Hippocampal formation (tissue), 2 donors: ENCODE measurements around the gene DUS1L.

ENCODE experiments used
- DNase-seq, 2 donors: peaks; one replicate each; lab custom pipeline; 2025; lab: John Stamatoyannopoulos, UW

DUS1L gene

DNA sequence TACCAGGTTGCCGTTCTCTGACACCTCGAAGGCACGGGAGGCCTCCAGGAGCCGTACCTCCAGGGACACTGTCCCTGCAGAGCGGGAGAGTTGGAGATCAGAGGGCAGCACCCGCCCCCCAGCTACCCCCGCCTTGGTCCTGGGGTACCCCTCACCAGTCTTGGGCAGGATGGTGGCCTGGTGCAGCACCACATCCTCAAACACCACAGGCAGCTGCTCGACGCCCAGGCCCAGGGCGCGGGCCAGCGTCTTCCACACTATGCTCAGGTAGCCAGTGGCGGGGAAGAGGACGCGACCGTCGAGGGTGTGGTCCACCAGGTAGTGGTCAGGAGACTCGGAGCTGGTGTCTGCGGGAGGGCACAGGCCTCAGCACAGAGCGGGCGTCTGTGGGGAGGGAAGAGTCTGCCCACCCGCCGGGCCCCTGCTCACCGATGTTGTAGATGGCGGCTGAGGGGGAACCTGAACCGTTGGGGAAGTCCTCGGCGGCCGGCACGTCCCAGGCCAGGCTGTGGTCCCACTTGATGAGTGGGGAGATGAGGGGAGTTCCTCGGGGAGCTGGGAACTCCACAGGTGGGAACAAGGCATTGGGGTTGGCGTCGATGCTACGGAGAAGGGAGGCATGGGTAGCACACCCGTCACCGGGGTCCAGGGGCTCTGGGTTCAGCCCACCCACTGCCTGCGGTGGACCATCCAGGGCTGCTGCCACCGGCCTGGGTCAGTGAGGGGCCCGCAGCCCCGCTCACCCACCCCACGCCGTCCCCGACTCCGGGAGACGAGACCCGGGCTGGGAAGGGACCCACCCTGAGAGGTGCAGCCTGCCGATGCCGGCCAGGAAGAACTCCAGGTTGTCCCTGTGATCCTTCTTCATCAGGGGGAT is 22.6 kb upstream of the DUS1L start:
- no peak for DNase-seq

DNA sequence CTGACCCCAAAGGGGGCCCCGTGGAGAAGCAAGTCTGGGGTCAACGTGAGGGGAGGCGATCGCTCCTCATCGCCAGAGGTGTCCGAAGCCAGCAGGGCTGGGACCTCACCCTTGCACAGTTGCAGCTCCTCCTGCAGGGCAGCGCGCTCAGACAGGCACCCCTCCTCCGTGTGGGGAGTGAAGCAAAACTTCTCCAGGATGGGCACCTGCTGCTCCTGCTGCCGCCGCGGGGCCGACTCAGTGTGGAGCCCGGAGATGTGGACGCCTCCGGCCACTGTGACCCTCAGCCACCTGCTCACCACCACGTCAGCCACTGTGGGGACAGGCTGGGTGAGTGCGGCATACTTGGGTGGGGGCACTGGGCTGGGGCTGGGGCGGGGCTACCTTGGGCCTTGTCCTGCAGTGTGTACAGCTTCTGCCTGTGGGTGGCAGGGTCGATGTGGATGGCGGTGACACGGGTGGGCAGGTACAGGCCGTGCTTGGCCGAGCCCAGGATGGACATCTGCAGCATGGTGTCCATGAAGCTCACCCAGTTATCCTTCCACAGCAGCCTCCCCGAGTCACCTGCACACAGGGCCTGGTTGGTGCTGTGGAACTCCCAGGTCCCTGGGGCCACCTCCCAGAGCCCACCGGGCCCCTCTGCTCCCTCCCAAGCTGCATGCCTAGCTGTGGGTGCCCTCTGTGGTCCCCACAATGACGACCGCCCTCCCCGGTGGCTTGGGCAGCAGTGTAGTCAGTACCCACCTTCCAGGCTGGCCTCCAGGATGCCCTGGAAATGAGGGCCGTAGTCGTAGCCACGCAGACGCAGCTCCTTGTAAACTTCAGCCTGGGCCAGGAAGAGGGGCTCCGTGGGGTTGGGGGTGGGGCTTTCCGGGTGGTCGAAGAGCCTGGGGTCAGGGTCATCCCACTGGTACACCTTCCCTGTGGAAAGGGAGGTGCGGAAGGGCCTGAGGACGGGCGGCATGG is 21.6 kb upstream of the DUS1L start:
- no peak for DNase-seq

DNA sequence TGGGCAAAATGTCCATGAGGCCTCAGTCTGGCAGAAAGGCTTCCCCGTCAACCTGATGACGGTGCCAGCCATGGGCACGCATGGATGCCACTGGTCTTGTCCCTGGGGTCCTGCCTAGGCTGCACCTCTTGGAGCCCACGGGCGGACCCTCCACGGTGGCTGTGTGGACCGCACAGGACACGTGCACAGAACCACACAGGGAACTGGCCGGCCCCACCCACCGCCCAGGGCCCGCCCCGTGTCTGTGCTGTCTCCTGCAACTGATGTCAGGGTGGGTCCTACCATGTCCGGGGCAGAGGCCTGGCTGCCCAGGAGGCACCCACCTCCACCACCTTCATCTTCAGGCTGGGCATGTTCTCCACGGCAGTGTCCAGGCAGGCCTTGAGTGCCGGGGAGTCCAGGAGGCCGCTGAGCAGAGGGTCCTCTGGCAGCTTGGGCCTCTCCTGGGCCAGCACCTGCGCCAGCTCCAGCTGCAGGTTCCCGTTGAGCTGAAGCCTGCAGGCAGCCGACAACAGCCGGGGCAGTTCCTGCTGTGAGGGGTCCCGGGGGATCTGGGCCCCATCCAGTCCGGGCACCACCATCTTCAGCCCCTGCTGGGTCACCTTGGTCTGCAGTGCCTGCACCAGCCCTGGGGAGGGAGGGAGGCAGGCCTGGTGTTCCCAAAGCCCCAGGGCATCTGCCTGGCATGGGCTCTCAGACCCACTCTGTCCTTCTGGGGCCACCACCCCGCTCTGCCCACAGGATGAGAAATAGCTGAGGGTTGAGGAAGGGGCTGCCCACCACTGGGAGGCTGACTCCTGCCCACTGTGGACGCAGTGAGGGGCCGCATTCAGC is 20.5 kb upstream of the DUS1L start:
- no peak for DNase-seq

DNA sequence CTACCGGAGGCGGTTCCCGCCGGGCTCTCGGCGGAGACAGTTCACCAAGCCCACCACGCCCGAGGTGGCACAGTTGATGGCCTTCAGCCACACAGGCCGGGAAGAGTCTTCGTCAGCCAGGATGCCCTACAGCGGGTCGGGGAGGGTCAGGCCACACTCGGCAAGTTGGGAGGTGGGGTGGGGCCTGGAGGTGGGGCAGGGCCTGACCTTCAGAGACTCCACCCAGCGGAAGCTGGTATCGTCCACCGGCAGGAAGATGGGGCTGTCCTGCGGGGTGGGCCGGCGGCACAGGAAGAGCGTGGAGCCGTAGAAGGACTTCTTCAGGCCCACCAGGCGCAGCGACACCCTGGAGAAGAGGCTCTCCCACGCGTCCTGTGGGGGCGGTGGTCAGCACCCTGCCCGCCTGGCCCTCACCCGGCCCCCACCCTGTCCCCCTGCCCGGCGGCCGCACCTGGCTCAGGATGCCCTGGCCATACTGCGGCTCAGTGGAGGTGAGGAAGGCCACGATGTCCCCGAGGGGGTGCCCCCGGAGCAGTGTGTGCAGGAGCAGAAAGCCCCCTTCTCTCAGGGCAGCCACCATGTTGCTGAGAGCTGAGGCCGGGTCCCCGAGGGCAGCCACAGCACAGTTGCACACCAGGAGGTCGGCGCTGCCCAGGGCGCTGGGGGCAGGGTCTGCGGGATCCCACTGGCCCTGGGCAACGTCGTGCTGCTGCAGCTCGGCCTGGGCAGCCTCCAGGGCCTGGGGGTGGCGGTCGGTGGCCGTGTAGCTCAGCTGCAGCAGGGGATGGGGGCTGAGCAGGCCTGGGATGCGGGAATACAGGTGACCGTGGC is 19.6 kb upstream of the DUS1L start:
- no peak for DNase-seq

DNA sequence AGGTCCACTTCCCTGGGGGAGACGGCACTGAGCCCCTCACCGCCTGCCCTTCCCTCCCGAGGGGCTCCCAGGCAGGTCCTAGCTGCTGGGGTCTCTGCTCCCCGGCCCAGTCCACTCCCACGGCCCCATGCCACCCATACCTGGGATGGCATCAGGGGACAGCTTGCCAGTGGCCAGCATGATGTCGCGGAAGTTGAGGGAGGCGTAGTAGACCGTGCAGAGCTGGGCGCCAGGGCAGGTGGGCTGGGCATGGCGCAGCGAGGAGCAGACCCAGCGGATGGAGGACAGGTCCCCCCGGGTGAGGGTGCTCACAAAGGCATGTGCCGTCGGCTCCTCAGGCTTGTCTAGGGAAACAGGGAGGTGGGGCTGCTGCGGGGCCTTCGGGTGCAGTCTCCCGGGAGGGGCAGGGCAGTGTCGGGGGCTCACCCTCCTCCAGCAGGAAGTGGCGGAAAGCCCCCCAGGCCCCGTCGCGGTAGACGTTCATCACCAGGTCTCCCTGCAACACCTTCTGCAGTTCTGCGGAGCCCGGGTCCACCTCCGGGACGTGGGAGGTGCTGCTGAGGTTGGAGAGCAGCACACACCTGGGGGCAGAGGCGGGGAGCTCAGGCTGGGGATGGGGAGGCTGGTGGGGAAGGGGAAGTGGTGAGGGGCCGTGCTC is 18.9 kb upstream of the DUS1L start:
- DNase-seq: no peak

DNA sequence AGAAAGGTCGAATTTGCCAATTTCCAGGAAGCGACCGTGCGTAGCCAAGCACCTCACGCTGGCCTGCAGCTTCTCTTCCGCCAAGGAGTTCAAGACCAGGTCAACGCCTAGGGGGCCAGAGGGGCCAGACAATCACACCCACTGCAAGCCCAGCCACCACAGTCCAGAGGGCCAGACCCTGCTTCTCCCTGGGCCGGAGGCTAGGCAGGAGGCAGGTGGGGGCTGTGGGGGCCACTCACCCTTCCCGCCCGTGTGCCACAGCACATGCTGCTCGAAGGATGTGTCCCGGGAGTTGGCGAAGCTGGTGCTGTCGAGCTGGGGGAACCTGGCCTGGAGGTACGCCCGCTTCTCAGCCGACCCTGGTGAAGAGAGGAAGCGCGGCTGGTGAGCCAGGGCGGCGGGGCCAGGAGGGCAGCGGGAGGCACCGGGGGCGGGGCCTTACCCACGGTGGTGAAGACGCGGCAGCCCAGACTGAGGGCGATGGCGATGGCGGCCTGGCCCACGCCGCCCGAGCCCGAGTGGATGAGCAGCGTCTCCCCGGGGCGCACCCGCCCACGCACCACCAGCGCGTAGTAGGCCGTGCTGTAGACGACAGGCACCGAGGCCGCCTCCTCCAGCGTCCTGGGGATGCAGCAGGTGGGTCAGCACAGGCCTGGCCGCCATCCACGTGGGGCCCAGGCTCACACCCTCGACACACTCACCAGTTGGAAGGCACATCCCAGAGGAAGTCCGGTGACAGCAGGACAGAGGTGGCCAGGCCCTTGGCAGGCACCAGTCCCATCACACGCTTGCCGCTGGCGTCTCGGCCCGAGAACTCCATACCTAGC is 18.1 kb upstream of the DUS1L start:
- no peak for DNase-seq

DNA sequence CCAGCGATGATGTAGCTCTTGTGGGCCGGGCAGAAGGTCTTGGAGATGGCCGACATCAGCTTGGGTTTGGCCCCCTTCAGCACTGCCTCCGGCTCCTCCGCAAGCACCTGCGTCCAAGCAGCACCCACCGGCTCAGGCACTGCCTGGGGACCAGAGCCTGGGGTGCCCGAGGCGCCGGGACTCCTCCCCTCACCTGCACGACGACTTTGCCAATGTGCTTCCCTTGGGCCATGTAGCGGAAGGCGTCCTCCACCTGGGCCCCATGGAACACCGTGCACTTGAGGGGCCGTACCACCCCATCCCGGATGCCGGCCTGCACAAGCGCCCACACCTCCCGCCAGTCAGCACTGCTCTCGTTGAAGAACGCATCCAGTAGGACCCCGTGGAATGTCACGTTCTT is 17.4 kb upstream of the DUS1L start:
- no peak for DNase-seq

DNA sequence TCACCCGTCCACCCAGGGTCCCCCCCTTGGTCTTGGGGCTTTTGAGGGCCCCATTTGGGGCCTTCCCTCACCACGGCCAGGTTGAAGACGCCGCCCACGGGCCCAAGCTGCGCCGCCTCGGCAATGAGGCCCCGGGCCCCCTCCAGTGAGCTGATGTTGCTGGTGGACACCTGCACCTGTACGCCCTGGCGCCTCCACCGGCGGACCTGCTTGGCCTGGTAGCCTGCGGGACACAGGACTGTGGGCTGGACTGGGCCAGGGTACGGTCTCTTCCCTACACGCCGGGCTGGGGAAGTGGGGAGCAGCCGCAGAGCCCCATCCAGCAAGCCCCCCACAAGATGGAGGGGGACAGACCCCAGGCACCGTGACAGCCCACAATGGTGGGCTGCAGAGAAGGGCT is 16.9 kb upstream of the DUS1L start:
- DNase-seq: no peak

DNA sequence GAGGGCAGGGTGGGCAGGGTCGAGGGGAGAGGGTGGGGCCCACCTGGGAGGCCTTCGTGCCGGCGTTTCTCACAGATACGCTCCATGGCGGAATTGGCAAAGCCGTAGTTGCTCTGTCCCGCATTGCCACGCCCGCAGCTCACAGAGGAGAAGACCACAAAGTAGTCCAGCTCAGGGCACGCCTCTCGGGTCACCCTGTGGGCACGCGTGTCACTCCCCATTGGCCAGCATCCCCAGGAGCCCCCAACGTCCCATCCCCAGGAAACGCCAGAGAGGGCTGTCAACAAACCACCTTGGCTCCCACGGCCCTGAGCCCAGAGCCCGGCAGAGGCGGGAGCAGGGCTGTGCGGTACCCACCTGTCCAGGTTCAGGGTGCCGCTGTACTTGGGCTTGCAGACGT is 16.4 kb upstream of the DUS1L start:
- no peak for DNase-seq

DNA sequence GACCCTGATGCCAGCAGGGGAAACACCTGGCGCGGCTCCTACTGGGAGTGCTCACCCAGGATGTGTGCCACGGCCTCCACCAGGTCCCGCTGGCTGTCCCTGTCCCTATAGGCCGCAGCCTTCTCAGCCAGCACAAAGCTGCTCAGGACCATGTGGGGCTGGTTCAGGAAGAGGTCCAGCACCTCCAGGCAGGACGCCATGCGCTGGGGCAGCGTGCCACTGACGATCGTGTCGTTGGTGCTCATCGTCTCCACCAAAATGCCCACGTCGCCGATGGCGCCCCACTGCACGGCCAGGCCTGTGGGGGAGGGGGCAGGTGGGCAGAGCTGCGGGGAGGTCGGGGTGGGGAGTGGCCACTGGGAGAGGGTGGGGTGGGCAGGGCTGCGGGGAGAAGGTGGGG is 15.9 kb upstream of the DUS1L start:
- DNase-seq: no peak

DNA sequence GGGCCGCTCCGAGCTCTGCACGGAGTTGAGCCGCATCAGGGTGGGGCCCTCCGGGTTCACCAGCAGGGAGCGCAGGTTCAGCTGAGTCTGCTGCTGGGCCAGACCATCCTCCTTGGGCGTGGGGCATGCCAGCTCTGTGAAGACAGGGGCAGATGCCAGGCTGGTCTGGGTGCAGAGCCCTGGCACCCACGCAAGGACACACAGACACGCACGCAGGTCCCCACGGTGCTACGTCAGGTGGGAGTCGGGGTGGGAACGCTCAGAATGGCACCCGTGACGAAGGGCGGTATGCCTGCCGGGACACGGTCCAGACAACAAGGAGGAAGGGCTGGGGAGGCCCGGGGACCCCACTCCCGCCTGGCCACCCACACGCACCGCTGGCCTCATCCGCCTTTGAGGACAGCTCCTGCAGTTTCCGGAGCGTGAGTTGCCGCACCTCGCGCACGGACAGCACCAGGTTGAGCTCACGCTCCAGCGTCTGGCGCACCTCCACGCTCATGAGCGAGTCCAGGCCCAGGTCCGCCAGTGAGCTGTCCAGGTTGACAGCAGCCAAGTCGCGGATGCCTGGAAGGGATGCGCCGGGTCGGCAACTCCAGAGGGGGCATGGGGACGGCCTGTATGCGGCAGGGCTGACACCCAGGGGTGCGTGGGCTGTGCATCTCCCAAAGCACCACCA is 15.3 kb upstream of the DUS1L start:
- no peak for DNase-seq

DNA sequence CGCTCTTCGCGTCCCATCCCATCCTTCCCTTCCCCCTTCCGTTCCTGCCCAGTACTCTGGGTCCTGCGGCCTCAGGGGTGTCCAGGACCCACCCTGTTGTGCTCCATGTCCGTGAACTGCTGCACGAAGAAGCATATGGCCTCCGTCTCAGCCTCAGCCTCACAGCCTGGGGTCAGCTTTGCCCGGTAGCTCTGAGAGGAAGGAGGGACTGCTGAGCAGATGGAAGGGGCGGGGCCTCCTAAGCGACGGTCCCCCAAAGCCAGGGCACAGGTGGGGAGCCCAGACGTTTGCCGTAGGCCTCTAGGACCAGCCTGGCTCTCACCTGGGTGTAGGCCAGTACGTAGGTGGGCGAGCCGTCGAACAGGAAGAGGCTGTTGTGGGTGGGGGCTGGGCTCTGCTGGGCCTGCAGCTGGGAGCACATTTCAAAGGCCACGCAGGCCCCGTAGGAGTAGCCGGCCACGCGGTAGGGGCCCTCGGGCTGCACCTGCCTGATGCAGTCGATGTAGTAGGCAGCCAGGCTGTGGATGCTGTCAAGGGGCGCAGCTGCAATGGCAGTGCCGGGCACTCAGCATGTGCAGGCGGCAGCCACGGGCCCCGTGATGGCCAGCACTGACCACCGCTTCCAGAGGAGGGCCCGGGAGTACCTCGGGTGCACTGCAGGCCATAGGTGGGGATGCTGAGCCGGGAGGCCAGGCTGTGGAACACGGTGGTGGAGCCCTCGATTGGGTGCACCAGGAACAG is 14.6 kb upstream of the DUS1L start:
- DNase-seq: no peak

DNA sequence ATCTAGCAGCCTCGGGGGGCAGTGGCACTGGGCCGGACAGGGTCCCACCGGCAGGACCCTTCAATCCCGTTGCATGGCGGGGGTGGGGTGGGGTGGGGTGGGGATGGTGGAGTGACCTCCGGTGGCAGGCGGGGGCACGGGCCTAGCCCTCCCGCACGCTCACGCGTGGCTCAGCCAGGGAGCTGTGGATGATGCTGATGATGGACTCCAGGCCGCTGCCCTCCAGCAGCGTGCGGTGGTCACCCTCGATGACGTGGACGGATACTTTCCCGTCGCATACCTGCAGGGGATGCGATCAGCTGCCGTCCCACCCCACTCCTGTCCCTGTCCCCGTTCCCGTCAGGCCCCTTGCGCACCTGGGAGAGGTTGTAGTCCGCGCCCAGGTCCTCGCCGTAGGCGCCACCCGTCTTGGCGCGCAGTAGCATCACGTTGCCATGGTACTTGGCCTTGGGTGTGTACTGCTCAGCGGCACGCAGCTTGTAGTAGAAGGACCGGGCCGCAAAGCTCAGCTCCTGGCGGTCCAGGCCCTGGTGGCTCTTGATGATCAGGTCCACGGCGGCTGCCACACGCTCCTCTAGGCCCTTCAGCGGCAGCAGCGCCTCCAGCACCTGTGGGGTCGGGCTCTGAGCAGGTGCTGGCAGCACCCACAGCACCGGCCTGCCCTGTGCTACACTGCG is 13.5 kb upstream of the DUS1L start:
- DNase-seq: no peak

DNA sequence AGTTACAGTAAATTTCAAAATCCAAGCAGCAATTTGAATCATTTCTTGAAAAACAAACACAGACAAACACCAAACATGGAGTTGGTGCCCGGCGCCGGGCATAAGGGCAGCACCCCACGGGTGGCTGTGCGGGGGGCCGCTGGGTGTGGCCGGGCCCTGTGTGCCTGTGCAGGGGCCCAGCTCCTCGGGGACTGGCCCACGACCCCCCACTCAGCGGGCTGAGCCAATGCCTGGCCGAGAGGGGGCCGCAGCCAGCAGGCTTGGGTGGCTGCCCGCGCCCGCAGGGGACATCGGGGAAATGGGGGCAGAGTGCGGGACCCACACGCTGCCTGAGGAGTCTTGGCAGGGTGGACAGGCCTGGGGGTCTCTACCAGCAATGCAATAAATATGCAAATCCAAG is 12.8 kb upstream of the DUS1L start:
- DNase-seq: no peak

DNA sequence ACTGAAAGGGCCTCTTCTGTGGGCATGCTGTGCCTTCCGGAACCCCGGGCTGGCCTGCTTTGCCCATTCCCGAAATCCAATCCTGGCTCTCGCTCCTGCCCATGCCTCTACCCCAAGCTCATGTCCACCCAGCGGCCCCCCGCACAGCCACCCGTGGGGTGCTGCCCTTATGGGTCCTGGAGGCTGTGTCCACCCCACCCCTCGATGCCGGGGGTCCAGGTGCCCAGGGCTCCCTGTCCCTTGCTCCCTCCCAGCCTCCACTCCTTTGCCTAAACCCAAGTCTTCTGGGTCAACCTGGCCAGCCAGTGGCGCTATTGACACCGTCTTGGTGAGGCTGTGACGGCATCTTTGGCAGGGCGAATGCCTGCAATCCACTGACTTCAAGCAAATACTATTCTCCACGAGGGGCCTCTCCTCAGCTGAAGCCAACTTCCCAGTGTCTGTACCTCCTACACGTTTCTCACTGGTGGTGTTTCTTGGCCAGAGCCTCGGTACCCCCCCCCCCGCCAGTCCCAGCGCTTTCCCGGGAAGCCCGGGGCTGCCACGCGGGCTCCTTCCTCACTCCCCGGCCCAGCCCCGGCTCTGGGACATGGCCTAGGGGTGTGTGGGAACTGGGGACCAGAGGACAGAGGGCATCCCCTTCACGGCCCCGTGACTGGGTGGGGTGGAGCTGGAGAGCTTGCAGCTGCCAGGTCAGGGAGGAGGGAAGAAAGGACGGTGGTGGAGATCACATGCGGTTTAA is 12.2 kb upstream of the DUS1L start:
- DNase-seq: no peak

DNA sequence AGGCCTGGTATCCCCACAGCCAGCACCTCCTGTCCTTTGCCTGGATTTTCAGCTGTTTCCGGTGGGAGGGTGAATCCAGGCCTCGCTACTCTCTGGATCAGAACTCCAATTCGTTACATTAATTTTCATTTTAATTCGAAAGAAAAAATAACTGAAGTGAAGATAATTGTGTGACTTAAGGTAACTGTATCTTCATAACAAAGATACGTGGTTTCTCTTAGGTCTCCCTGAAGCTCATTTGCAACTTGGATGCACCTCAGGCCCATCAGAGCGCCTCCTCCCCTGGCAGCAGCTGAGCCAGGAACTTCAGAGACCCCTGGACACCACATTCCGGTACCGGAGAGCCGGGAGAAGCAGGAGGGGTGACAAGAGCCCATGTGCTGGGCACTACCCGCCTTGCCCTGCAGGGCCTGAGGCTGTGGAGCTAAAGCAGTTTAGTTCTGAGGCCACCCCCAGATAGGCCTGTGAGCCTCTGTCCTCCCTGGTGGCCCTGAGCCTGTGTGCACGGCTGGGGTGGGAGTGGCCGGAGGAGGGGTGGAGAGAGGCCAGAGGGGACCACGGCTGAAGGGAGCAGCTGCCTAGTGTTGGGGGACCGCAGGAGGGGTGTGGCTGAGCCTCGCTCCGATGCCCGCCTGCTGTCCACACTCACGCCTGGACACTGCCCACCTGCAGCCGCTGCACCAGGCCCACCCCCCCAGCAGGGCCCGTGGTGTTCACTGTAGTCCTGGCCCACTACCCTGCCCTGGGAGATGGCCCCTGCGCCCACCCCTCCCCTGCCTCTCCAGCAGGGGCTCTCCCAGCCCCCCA is 11.4 kb upstream of the DUS1L start:
- DNase-seq: no peak
